ENCODE measurements around the gene LRRC74B. TPM values are rescaled to one million over a fixed set of nuclear protein-coding genes. Genes with fewer than 3 reads are reported as not detected.

LRRC74B gene
- polyA plus RNA-seq, 1 donor = 0.18 TPM

DNA sequence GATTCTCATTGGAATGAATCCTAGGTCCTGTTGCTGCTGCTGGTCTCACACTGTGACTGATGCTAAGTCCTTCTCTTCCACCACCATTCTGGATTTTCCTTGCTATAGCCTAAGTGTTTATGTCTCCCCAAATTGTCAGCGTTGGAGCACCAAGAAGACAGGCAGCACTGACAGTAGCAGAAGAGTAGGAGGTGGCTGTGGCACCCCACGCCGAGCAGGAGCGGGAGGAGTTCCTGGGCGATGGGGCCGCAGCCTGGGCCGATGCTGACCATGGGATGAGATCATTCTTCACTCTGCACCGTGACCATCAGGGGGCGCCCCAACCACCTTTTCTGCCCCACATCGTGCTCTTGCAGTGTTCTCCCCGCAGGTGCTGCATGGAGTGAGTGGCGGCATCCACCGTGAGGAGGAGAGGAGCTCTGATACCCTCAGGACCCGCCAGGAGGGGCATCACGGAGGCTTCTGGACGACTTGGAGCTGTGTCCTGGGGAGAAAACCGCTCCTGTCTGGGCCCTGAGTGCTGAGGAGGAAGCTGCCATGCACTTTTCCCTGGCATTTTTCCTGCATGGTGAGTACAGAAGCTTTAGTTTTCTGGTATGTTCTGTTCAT is 57.0 kb downstream of the LRRC74B start:
- no peak for DNase-seq (ENCODE audit: low read depth)

DNA sequence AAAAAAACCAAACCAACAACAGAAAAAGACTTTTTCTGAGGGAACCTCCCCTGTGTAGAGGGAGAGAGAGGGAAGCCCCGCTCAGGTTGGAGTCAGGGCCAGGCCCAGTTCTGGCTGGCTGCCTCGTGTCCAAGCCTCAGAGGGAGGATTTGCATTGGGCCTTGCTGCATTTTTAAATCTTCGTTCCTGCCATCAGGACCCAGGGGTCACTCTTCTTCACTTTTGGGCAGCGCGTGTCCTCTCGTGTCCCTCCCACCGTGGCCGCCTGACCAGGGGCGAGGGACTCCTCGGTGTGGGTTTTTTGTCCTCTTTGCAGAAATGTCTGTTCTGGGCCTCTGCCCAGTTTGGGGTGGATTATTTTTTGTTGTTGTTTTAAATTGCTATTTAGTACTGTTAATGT is 57.9 kb downstream of the LRRC74B start:
- no peak for DNase-seq (ENCODE audit: low read depth)

DNA sequence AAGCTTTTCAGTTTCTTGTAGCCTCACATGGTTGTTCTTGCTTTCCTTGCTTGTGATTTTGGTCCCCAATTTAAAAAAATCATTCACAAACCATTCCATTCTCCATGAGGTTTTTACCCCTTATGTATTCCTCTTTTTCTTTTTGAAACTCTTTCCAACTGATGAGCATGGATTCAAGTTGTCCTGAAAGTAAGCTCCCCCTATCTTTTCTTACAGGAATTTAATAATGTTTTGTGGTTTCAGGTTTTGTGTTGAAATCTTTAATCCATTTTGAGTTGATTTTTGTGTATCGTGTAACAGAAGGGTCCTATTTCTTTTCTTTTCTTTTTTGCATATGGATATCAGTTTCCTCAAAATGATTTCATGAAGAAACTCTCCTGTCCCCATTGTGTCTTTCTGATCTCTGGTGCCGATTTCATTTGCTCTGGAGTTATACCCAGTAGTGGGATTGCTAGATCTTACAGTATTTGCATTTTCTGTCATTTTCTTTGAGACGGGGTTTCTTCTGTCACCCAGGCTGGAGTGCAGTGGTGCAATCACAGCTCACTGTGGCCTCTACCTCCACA is 58.5 kb downstream of the LRRC74B start:
- no peak for DNase-seq (ENCODE audit: low read depth)

DNA sequence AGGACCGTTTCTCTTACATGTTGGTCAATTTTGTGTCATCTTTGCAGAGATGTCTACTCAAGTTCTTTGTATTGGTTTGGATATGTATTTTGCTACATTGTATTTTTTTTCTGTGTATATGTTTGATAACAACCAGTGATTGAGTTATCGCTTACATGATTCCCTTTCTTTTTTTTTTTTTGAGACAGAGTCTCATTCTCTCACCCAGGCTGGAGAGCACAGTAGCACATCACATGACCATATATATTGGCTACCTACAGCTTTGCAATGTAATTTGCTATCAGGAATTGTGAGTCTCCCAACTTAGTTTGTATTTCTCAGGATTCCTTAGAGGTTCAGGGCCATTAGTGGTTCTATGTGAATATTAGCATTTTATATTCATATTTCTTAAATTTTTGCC is 59.5 kb downstream of the LRRC74B start:
- DNase-seq (ENCODE audit: low read depth) = no peak

DNA sequence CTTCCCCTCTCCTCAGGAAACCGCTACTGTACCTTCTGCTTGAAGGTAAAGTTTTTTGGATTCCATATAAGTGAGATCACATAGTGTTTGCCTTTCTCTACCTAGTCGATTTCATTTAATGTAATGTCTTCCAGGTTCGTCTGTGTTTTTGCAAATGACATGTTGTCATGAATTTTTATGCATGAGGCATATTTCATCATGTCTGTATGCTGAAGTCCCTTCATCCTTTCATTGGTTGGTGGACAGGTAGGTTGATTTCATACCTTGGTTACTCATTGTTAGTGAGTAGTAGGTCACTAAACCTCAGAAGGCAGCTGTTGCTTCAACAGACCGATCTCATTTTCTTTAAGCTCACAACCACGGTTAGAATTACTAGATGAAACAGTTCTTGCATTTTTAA is 60.3 kb downstream of the LRRC74B start:
- no peak for DNase-seq (ENCODE audit: low read depth)

DNA sequence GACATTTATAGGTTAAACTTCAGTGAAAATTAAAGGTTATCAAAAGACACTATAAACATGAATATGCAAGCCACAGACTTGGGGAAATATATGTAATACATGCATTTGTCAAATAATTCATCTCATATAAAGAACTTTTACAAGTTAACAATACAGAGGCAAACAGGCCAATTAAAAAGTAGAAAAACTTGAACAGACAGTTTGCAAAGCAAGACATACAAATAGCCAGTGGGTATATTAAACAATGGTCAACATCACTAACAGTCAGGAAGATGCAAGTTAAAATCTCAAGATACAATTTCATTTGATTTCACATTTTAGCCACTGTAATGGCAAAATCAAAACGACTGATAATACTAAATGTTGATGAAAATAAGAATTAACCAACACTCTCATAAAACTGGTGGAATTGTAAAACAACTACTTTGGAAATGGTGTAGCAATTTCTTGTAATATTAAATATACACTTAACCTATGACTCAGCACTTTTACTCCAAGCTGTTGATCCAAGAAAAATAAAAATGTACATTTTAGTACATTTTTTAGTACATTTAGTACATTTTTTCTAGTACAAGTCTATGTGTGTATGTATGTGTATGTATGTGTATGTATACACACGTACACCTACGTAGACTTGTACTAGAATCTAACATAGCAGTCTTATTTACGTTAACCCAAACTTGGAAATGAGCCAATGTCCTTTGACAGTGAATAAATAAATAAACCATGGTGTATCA is 62.8 kb downstream of the LRRC74B start:
- no peak for DNase-seq (ENCODE audit: low read depth)

Other genes starting within 250 kb of the LRRC74B start
- 30.3 TPM for gene PI4KA, start 187.1 kb upstream of the LRRC74B start, polyA plus RNA-seq (ENCODE audit: insufficient read length)
- gene SNAP29, start 186.9 kb upstream of the LRRC74B start, polyA plus RNA-seq (ENCODE audit: insufficient read length) = 18.0 TPM
- 41.5 TPM for gene CRKL, start 128.5 kb upstream of the LRRC74B start, polyA plus RNA-seq (ENCODE audit: insufficient read length)
- 0.19 TPM for gene AIFM3, start 78.7 kb upstream of the LRRC74B start, polyA plus RNA-seq (ENCODE audit: insufficient read length)
- gene LZTR1, start 63.6 kb upstream of the LRRC74B start, polyA plus RNA-seq (ENCODE audit: insufficient read length) = 32.6 TPM
- 15.5 TPM for gene THAP7, start 43.8 kb upstream of the LRRC74B start, polyA plus RNA-seq (ENCODE audit: insufficient read length)
- gene P2RX6, start 30.8 kb upstream of the LRRC74B start, polyA plus RNA-seq (ENCODE audit: insufficient read length) = 26.5 TPM
- 0.81 TPM for gene SLC7A4, start 13.4 kb upstream of the LRRC74B start, polyA plus RNA-seq (ENCODE audit: insufficient read length)

Data from forelimb muscle (tissue), 1 donor.